ENCODE results near the gene PRSS8.

PRSS8 gene

DNA sequence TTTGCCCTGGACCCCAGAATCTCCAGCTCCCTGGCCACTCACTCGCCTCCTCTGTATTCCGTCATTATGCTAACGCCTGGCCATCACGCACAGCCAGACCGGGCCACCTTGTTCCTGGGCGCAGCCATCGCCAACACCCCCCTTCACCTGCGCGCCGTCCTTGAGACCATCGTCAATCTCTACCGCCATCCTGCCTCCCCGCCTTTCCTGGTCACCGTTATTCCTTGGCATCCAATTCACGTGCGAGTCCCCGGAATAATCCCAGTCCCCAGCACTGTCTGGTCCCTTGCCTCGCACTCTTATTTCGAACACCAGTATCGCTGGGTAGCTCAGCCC lies 41.5 kb downstream of the PRSS8 start:
- Histone ChIP-seq H3K4me3 (ENCODE audit: low read length) (peak overlapping the region; percentile 90), H2AFZ (ENCODE audit: low read depth, low read length) (peak overlapping the region; percentile 87), H3K9me3 (ENCODE audit: low read length) (no peaks in the 10 kb centered on the region), H3K36me3 (ENCODE audit: insufficient read depth, low read length) (peaks cover 12% of the 10 kb centered on the region), H3K27me3 (ENCODE audit: insufficient read depth, low read length) (no peaks in the 10 kb centered on the region), H3K4me1 (ENCODE audit: insufficient read depth, low read length) (peaks cover 6% of the 10 kb centered on the region)

DNA sequence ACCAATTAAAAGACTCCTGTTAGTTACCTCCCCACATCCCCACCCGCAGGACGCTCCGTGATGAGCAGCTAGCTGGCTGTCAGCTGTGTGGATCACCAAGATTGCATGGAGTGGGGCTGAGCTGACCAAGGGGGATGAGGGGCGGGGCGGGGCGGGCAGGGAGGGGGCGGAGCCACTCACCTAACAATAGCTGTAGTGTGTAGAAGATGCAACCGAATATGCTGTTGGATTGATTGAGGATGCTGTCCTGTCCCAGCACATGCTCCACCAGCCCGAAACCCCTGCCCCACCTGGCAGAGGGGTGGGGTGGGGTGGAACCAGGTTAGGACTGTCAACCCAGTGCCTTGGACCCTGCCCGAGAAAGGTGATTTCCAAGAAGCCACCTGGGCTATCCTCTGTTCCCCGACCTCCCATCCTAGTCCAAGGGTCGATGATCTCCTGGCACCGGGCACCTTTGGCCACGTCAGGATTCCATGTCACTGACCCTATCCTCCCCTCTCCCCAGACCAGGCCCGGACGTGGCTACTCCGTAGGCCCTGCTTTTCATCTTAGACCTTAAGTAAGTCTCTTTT lies 42.3 kb downstream of the PRSS8 start:
- no peak overlapping the region for H2AFZ ChIP-seq (ENCODE audit: low read depth, low read length)
- H3K27me3 ChIP-seq (ENCODE audit: insufficient read depth, low read length), result no peaks in the 10 kb centered on the region
- peaks cover 6% of the 10 kb centered on the region for H3K4me1 ChIP-seq (ENCODE audit: insufficient read depth, low read length)
- peaks cover 12% of the 10 kb centered on the region for H3K36me3 ChIP-seq (ENCODE audit: insufficient read depth, low read length)
- H3K9me3 ChIP-seq (ENCODE audit: low read length), result no peaks in the 10 kb centered on the region
- peak overlapping the region; percentile 90 for H3K4me3 ChIP-seq (ENCODE audit: low read length)

DNA sequence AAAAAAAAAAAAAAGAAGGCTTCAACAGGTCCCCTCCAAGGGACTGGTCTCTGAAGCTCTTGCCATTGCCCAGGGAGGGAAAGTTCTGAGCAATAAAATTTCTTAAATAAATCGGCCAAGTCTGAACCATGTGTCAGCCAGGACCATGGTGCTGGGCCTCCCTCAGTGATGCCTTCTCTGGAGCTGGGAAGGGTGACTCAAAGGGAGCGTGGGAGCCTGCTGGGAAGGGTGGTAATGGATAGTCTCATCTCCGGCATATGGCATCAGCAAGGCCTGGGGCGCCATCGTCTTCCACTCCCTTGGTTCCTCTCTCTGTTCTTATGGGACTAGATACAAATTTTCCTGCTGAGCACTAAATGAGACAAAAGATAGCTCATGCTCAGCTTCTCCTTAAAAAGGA lies 43.2 kb downstream of the PRSS8 start:
- Histone ChIP-seq H3K9me3 (ENCODE audit: low read length) (no peaks in the 10 kb centered on the region), H3K4me3 (ENCODE audit: low read length) (no peak overlapping the region), H2AFZ (ENCODE audit: low read depth, low read length) (no peak overlapping the region), H3K27me3 (ENCODE audit: insufficient read depth, low read length) (no peaks in the 10 kb centered on the region), H3K36me3 (ENCODE audit: insufficient read depth, low read length) (peaks cover 14% of the 10 kb centered on the region), H3K4me1 (ENCODE audit: insufficient read depth, low read length) (peaks cover 6% of the 10 kb centered on the region)

DNA sequence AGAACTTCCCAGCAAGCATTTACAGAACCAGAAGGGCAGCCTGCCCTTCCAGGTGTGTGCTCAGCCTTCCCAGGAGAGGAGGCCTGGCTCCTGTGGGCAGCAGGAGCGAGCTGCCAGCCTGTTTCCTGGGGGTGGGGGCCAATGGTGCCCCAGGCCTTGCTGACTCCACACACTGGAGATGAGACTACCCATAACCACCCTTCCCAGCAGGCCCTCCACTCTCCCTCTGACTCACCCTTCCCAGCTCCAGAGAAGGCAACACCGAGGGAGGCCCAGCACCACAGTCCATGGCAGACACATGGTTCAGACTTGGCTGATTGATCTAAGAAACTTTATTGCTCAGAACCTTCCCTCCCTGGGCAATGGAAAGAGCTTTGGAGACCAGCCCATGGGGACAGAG lies 45.0 kb downstream of the PRSS8 start:
- Histone ChIP-seq H3K9me3 (ENCODE audit: low read length) (no peaks in the 10 kb centered on the region), H2AFZ (ENCODE audit: low read depth, low read length) (no peak overlapping the region), H3K4me1 (ENCODE audit: insufficient read depth, low read length) (peaks cover 6% of the 10 kb centered on the region), H3K4me3 (ENCODE audit: low read length) (no peak overlapping the region), H3K27me3 (ENCODE audit: insufficient read depth, low read length) (no peaks in the 10 kb centered on the region), H3K36me3 (ENCODE audit: insufficient read depth, low read length) (peaks cover 14% of the 10 kb centered on the region)

DNA sequence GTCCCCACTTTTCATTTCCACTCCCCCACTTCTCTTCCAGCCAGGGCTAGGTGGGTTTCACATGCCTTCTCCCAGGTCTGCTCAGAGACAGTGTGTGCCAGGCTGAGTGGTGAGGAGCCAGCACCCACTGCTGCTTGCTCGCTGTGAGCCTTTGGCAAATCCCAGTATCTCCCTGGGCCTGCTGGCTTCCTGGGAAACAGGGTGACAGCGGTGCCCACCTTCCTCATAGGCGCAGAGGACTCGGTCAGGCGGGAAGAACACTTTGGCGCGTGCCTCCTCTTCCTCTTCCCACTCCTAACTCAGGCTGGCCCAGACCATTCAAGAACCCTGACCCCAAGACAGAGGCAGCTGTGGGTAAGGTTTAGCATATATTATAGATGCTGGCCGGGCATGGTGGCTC lies 46.3 kb downstream of the PRSS8 start:
- H3K27me3 ChIP-seq (ENCODE audit: insufficient read depth, low read length), result no peaks in the 10 kb centered on the region
- H3K4me3 ChIP-seq (ENCODE audit: low read length), result no peak overlapping the region
- H3K9me3 ChIP-seq (ENCODE audit: low read length), result no peaks in the 10 kb centered on the region
- no peak overlapping the region for H2AFZ ChIP-seq (ENCODE audit: low read depth, low read length)
- H3K4me1 ChIP-seq (ENCODE audit: insufficient read depth, low read length), result peaks cover 6% of the 10 kb centered on the region
- H3K36me3 ChIP-seq (ENCODE audit: insufficient read depth, low read length), result peaks cover 14% of the 10 kb centered on the region

DNA sequence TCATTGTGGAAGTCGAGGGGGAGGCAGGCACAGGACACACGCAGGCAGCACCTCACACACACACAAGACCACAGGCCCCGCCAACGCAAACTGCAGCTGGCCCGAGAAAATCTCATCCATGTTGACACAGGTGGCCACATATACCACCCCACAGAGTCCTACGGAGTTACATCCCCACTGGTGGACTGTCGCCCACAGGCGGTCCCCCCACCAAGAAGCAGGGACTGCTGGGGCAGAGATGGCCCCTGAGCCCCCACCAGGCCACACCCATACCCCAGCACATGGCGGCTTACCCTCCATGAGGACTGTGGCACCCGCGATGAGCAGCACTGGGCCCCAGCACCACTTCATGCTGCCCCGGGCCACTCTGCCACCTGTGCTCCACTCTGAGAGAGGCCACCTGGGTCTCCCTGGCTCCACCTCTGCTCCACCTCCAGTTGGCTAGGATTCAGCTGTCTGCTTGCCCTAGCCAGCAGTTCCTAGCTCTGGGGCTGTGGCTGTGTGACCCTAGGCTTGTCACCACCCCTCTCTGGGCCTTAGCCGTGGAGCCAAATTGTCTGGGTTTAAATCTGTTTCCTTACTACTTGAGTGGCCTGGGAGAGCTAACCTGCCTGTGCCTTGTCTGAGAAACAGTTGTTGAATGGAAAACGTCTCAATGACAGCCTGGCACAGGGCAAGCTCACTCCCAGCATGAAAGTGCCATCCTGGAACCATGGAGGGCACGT lies 46.9 kb downstream of the PRSS8 start, which contains the start of gene PRSS53:
TSS of gene PRSS53 (minus strand) at position 485 of the 725 bp plus-strand sequence. CDS start at position 351, 134 bp downstream.
- Histone ChIP-seq H3K36me3 (ENCODE audit: insufficient read depth, low read length) (peaks cover 14% of the 10 kb centered on the region), H3K9me3 (ENCODE audit: low read length) (no peaks in the 10 kb centered on the region), H2AFZ (ENCODE audit: low read depth, low read length) (no peak within 1 kb of the TSS), H3K27me3 (ENCODE audit: insufficient read depth, low read length) (no peaks in the 10 kb centered on the region), H3K4me1 (ENCODE audit: insufficient read depth, low read length) (peaks cover 6% of the 10 kb centered on the region), H3K4me3 (ENCODE audit: low read length) (no peak within 1 kb of the TSS)

DNA sequence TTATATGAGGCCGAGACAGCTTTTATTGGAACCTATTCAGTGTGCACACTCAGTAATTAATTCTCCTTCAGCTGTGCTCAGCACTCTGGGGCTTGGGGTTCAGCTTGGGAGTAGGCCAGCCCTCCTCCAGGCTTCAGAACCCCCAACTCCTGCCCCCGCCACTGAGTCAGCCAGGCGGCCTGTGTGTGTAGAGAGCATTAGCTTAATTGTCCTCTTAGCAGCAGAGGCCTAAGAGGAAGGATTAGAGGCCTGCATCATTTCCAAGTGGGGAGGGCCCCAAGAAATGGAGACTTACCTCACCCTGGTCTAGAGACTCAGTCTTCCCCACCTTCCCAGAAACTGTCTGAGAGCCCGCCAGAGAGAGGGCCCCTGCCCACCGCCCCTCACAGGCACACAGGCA lies 47.6 kb downstream of the PRSS8 start:
- Histone ChIP-seq H2AFZ (ENCODE audit: low read depth, low read length) (no peak overlapping the region), H3K4me3 (ENCODE audit: low read length) (no peak overlapping the region), H3K27me3 (ENCODE audit: insufficient read depth, low read length) (no peaks in the 10 kb centered on the region), H3K4me1 (ENCODE audit: insufficient read depth, low read length) (peaks cover 2% of the 10 kb centered on the region), H3K9me3 (ENCODE audit: low read length) (no peaks in the 10 kb centered on the region), H3K36me3 (ENCODE audit: insufficient read depth, low read length) (peaks cover 20% of the 10 kb centered on the region)

DNA sequence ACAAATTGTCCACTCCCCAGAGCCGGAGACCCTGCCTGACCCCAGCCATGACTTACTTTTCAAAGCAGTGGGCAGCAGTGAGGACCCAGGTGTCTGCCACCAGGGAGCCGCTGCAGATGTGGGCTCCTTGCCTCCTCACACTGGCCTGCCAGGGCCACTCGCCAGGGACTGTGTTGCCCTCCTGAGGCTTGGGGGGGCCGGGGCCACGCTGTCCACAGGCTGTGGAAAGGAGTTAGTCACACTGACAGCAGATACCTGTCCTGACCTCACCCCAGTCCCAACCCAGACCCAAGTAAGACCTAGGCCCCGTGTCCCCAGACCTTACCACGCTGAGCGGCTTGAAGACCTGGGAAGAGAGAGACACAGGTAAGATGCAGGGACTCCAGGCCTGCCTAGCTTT lies 48.0 kb downstream of the PRSS8 start:
- H3K4me3 ChIP-seq (ENCODE audit: low read length), result no peak overlapping the region
- no peaks in the 10 kb centered on the region for H3K4me1 ChIP-seq (ENCODE audit: insufficient read depth, low read length)
- H3K27me3 ChIP-seq (ENCODE audit: insufficient read depth, low read length), result no peaks in the 10 kb centered on the region
- H3K9me3 ChIP-seq (ENCODE audit: low read length), result no peaks in the 10 kb centered on the region
- peaks cover 25% of the 10 kb centered on the region for H3K36me3 ChIP-seq (ENCODE audit: insufficient read depth, low read length)
- no peak overlapping the region for H2AFZ ChIP-seq (ENCODE audit: low read depth, low read length)

DNA sequence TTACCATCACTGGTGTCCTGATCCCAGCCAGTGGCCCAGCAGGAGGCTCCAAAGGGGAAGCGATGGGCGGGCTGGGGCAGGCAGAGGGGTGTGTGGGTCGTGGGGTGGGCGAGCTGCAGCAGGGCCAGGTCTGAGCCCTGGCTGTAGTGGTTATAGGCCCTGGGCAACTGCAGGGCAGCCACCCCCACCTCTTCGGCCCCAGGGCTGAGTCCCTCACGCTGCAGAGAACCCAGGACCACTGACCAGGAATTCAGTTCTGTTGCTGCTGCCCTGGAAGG lies 49.0 kb downstream of the PRSS8 start:
- H3K4me1 ChIP-seq (ENCODE audit: insufficient read depth, low read length), result no peaks in the 10 kb centered on the region
- no peak overlapping the region for H2AFZ ChIP-seq (ENCODE audit: low read depth, low read length)
- no peaks in the 10 kb centered on the region for H3K27me3 ChIP-seq (ENCODE audit: insufficient read depth, low read length)

DNA sequence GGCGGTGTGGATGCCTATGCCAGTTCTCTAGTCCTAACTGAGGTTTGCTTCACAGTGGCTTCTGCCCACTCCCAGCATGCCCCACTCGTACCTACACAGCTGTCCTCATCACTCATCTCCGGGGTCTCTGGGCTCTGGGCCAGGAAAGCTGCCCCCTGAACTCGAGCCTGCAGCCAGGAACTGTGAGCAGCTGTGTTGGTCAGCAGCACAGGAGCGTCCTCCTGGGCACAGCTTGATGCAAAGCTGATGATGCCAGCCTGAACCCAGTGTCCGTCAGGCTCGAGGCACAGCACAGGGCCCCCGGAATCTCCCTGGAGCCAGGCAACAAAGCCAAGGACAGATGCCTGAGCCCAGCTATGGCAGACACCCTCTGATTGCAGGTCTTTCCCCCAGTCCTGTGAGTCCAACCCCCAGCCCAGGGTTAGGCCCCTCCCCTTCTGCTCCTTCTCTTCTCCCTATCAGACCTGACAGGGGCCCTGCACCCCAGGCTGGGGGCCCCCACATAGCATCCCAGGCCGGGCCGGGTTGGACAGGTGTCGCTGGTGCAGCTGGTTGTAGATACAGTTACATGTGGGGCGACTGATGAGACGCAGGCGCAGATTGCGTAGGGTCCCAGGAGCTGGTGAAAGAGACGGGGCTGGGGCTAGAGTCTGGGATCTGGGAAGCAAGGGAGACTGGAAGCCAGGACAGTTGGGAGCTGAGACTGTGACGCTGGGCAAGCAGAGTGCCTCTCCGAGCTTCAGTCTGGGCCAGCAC lies 49.5 kb downstream of the PRSS8 start:
- H2AFZ ChIP-seq (ENCODE audit: low read depth, low read length), result no peak overlapping the region
- no peaks in the 10 kb centered on the region for H3K9me3 ChIP-seq (ENCODE audit: low read length)
- no peaks in the 10 kb centered on the region for H3K27me3 ChIP-seq (ENCODE audit: insufficient read depth, low read length)
- H3K4me3 ChIP-seq (ENCODE audit: low read length), result no peak overlapping the region
- H3K36me3 ChIP-seq (ENCODE audit: insufficient read depth, low read length), result peaks cover 35% of the 10 kb centered on the region
- no peaks in the 10 kb centered on the region for H3K4me1 ChIP-seq (ENCODE audit: insufficient read depth, low read length)

More for the DNA sequence above, 49.0 kb downstream of the PRSS8 start:
- Histone ChIP-seq H3K9me3 (ENCODE audit: low read length) (no peaks in the 10 kb centered on the region), H3K4me3 (ENCODE audit: low read length) (no peak overlapping the region), H3K36me3 (ENCODE audit: insufficient read depth, low read length) (peaks cover 34% of the 10 kb centered on the region)

DNA sequence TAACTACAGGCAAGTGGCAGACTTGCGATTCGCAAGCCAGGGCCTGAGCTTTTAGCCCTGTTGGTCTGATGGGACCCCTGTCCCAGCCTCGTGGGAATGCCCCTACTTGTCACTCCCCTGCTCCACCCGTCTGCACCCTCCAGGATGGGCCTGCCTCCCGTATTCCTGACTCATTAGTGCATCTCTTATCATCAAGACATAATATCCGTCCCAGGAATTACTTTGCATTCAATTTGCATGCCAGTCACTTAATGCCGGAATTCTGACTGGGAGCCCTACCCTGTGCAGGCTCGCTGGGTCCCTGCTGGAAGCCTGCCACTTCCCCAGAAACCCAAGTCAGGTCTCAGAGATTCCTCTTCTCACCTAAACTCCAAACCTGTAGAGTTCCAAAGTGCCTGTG lies 50.1 kb downstream of the PRSS8 start:
- H3K4me3 ChIP-seq (ENCODE audit: low read length), result no peak overlapping the region
- H3K36me3 ChIP-seq (ENCODE audit: insufficient read depth, low read length), result peaks cover 36% of the 10 kb centered on the region
- no peaks in the 10 kb centered on the region for H3K27me3 ChIP-seq (ENCODE audit: insufficient read depth, low read length)

DNA sequence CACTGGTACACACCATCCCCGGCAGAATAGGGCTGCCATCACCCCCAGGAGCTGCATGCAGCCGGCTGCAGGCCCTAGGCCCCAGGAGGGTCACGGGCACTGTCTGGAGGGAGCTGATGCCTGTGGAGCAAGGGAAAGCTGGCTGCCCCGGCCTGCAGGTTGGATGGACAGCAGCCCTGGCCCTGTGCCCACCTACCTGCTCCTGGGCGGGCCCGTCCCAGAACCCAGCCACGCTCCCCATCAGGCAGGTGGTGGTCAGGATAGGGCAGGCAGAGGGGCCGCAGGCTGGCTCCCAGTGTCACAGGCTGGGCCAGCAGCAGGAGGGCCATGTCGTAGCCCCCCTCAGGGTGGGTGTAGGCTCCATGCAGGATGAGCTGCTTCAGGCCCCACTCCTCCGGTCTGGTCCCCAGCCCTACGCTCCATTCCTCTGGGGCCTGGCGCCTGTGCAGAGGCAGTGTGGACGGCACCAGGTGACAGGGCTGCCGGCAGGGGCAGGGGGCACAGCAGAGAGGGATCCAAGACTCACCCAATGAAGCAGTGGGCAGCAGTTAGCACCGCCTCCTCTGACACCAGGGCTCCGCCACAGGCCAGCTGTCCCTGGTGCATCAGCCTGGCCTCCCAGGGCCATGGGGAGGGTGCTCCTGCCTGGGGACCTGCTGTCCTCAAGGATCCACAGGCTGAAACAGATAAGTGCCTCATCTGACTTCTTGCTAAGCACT lies 50.8 kb downstream of the PRSS8 start:
- H3K4me1 ChIP-seq (ENCODE audit: insufficient read depth, low read length), result no peaks in the 10 kb centered on the region
- no peak overlapping the region for H3K4me3 ChIP-seq (ENCODE audit: low read length)
- no peaks in the 10 kb centered on the region for H3K9me3 ChIP-seq (ENCODE audit: low read length)
- no peaks in the 10 kb centered on the region for H3K27me3 ChIP-seq (ENCODE audit: insufficient read depth, low read length)
- no peak overlapping the region for H2AFZ ChIP-seq (ENCODE audit: low read depth, low read length)
- peaks cover 40% of the 10 kb centered on the region for H3K36me3 ChIP-seq (ENCODE audit: insufficient read depth, low read length)

More for the DNA sequence above, 50.1 kb downstream of the PRSS8 start:
- no peaks in the 10 kb centered on the region for H3K4me1 ChIP-seq (ENCODE audit: insufficient read depth, low read length)
- H3K9me3 ChIP-seq (ENCODE audit: low read length), result no peaks in the 10 kb centered on the region
- no peak overlapping the region for H2AFZ ChIP-seq (ENCODE audit: low read depth, low read length)

DNA sequence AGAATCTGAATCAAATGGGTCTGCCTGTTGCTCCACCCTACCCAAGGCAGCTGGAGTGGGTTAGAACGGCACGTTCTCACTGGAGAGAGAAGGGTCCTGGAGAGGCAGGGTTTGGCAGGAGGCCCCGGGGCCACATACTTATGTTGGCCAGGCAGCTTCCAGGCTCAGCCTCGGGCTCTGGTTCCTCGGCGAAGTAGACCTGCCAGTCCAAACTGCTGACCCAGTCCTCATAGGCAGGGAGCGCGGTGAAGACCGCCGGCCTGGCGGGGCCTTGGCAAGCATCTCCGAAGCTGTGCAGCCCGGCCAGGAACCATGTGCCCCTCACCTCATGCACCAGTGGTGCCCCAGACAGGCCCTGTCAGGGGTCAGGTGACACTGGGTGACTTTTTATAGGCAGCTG lies 51.5 kb downstream of the PRSS8 start:
- Histone ChIP-seq H3K4me1 (ENCODE audit: insufficient read depth, low read length) (no peaks in the 10 kb centered on the region), H3K36me3 (ENCODE audit: insufficient read depth, low read length) (peaks cover 48% of the 10 kb centered on the region), H3K9me3 (ENCODE audit: low read length) (no peaks in the 10 kb centered on the region), H3K27me3 (ENCODE audit: insufficient read depth, low read length) (no peaks in the 10 kb centered on the region), H2AFZ (ENCODE audit: low read depth, low read length) (no peak overlapping the region), H3K4me3 (ENCODE audit: low read length) (no peak overlapping the region)
